Measurements from ENCODE around the gene ITPKB.
"Not testable (repeated sequence)": the region's sequence is repeated elsewhere in the genome, so short reads cannot be mapped to it uniquely, and the experiment has no call there.

Gene ITPKB

DNA sequence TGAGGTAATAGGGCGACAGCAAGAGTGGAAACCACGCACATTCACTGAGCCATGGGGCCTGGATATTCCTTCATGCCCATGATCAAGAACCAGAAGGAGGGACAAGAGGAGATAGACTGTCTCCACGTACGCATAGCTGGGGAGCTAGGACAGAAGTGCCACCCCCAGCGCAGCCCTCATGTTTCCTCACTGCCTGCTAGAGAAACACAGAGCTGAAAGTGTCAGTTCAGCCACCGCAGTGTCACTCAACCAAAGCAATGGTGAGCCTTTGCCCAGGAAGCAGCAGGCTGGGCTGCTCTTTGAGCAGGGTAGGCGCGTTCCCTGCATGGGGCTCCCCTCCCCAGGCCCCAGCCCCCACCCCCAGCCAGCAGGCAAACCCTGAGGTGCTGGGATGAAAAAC is 122.0 kb downstream of the ITPKB start:
- no peak for DNase-seq

DNA sequence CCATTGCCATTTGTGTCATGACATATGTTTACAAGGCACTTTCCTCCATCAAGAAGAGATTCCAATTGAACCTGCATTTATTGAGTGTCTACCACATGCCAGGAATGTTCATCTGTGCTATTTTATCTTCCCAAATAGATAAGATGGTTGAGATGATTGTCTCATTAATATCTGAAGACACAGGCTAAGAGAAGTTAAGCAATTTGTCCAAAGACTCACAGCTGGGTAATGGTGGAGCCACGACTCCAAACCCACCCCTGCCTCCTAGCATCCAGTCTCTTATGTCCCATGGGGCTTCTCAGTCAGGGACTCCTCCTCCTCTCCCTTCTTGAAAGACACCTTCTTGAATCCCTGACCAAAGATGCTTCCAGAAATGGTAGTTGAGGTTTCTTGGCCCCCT is 122.4 kb downstream of the ITPKB start:
- DNase-seq = no peak

DNA sequence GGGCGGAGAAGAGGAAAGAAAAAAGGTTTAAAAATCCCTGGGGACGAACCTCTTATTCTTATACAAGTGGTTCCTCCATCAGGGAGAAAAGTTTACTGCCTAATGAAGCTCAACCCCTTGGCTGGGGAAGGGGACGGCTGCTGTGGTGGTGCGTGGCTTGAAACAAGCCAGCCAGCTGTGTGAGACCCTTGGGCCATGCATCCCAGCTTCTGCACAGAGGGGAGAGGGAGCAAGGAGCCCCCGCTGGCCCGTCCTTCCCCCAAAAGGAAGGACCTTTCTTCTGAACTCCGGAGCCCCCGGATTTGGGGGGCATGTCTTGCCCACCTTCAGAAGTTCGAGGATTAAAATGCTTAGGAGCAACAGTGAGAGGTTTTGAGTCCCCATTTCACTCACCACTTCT is 123.2 kb downstream of the ITPKB start:
- no peak for DNase-seq

DNA sequence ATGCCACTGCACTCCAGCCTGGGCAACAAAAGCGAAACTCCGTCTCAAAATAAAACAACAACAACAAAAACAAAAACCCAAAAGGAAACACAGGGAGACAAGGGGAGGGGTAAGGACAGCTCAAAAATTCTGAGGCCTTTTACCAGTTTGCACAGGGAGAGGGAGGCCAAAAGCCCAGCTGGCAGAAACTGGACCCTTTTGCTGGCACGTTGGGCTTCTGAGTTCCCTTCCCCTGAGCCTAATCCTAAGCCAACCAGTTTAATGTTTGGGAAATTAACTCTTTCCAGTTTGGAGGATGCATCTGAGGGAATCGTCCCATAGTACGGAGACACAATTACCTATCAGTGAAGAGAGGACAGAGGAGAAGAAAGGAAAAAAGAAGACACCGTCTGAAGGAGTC is 127.1 kb downstream of the ITPKB start:
- DNase-seq = not testable (repeated sequence)

DNA sequence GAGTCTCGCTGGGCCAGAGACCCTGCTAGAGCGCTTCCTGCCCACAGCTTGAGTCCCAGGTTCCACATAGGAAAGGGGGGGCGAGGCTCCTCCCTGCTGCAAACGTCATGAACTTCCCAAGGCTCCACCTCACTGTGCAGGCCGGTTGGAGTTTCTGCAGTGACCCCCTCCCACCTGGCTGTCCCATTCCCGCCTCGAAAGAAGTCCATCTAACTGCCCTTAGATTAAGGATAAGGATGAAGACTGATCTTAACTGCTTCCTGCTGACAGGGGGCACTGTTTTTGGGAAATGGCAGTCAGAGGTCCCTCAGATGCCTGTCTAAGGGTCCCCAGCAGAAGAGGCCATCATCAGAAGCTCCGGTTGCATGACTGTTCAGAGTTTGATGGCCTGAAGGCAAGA is 127.8 kb downstream of the ITPKB start:
- no peak for DNase-seq

DNA sequence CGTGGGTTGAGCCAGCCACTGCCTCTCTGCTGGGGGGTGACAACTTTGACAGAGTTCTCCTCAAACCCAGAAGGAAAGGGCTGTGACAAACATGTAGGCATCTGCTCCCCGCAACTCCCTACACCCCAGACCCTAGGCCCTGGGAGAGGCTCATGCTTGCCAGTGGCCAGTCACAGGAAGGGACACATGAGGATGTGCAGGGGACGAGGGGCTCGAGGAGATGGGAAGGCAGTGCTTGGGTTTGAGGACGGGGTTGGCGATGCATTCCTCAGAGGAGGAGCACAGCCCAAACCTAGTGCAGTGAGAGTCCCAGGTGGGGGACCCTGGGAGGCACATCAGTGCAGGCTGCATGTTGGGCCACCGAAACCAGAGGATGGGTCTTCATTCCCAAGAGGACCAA is 128.4 kb downstream of the ITPKB start:
- DNase-seq = no peak

DNA sequence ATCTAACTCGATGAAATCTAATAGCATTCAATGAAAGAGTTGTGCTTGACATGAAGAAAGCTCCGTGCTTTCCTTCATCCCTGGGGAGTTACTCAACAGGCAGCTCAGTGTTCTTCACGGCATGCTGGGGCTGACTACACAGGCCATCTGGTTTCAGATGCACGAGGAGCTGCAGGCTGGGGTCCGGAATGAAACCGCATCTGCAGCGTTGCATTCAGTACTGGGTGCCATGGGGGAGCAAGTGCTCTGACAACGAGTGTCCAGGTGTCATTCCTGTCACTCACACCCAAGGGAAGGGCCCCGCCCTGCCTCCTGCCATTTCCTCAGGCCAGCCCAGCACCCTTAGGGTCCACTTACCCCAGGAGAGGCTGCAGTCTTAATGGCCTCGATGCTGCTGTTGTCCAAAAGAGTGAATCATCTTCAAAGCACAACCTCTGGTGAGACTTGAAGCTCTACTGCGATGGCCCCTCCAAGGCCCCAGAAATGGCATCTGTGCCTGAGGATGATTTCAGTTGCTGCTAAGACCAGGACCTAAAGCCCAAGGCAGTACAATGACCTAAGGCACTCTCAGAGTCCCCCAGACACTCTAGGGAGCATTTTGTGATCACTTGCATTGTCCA is 129.1 kb downstream of the ITPKB start:
- no peak for DNase-seq

DNA sequence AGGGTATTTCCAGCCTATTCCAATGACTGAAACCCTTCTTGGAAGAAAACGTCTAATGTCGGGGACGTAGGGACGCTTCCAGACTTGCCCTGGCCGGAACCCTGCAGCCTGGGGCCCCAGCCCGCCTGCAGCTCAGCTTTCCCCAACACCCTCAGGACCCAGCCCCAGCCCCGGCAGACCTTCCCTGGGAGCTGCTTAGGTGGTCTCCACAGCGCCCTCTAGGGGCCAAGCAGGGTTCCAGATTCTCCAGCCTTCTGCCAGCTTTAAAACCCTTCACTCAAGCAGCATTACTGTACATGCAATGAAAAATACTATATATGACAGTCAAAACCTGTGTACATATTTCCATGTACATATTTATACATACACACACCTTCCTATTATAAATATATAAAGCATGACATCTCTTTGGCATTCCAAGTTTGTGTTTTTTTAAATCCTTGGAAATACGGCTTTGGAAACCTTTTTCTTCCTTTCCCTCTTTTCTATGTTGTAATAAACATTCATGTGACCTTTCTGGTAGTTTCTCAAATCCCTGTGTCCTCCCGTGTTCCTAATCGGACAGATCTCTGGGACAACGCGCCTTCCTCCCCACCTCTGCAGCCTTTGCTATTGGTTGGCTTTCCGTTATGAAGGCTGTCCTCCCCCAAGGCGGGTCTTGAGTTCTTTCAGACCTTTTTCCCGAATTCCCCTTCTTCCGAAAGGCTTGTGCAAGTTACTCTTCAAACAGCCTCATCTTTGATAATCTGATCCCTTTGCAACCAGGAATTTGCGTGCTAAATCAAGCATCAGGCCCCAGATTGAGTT is 130.2 kb downstream of the ITPKB start:
- DNase-seq = peak; percentile 46 to 61 (median 59)

DNA sequence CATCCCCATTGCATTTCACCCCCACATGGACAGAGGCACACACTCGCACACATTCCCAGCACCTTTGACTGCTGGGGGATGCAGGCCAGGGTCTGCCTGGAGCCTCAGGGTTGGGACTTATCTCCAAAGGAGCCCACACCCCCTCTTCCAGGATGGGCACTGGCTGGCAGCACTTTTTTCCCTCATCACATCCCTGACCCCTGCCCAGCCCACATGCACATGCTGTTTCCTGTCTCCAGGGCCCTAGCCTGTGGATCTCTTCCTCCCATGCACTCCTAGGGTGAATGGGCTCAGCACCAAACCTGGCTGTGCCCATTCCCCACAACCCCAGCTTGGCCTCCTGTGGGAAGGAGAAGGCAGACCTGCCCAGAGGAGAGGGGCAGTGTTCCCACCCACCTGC is 131.3 kb downstream of the ITPKB start:
- no peak for DNase-seq

DNA sequence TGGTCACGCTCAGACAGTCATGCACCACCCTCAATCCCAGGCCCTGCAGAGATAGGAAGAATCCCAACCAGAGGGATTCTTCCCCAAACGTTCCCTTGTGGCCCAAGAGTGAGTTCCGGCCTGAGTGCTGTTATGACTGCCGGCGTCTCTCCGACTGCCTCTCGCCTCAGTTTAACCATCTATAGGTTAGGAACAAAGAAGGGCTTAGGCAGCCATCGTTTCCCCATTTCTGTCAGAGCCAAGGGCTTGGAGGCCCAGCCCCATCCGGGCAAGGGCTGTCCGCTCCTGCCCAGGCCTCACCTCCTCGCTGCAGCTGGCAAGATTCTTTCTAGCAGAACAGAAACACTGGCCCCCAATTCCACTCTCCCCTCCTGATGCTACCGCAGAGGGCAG is 131.8 kb downstream of the ITPKB start:
- DNase-seq = no peak

DNA sequence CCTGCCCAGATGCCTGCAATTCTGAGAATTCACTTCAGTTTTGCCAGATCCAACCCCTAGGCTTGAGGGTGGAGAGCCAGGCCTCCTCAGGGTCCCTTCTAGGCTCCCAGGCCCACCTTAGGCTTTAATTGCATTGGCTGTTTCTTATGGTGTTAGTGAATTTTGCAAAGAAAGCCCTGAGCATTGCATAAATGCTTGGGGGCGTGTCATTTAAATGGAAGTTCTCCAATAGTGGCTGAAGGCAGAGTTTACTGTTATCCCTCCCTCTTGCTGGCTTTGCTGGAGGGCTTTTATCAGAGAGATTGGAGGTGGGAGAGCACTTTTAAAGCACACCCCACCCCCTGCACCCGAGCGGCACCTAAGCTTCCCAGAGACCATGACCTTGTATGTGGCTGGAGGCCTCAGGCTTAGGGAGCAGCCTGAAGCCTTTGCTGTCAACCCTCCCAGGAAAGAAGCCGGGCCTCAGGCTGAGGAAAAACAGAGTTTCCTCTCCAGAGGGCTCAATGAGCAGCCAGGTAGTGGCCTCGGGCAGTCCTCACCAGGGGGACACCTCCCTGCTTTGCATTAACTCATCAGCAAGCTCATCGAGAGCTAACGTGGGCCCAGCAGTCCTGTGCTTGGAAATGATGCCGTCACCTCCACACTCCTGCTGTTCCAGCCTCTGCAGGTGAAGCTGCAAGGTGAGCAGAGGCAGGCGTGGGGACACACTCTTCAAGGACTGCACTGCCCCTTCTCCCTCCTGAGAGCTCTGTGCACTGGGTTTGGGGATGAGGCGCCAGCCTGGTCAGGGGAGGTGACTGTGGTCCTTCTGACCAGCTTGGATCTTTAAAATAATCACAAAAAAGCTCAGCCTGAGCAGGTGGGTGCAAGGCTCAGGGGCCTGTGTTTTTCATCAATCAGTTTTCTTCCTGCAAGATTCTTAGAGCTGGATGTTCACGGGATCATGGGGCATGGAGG is 132.5 kb downstream of the ITPKB start:
- DNase-seq = no peak

DNA sequence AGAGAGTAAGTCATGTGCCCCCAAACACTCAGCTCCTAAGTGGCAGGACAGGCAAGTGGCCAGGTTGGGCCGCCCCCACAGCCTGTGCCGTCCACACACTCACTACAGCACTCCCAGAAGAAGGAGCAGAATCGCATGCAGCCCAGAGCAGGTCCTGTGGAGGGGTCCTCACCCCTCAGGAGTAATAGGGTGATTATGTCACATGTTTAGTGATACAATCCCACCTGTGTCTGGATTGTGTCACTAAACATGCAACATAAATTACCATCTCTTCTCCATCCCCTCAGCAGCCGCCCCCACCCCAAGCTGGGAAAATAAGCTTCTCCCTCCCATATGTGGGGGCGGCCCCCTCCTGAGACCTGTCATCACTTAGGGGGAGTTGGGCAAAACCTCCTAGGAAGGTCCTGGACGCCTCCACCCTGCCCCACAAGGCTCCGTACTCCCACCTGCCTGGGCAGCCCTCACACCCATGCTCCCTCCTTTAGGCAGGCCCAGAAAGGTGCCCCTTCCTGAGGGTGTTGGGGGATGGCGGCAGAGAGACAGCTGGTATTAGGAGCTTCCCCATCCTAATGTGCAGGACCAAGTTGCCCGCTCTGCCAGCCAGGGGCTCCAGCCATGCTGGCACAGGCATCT is 133.6 kb downstream of the ITPKB start:
- no peak for DNase-seq

DNA sequence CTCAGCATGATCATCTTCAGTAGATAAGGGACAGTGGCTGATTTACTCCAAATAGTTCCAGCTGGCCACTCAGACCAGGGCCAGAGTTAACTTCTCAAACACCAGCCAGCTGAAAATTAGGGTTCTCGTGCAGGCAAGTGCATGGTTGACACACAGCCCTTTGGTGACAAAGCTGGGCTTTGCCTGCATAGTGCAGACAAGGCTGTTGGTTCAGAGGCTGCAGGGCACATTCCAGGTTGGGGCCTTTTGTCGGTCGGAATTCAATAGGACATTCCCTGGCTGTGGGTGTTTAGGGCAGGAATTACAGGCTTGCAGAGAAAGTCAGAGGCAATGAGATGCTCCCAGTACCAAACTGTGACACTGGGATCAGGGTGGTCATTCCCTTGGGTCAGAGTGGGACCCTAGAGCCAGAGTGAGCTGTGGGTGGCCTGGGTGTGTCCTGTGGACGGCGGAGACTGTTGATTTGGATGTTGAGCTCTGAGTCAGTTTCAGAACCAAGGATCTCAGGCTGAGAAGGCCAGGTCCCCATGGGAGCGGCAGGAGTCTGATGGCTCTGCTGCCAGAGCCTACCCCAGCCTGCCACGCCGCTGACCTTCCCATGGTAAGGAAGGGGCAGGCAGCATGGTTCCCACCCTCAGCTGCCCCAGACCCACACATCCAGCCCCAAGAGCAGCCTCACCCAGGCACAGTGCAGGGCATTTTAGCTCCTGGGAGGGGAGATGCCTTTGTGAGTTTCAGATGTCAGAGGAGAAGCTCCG is 134.3 kb downstream of the ITPKB start:
- DNase-seq = no peak

DNA sequence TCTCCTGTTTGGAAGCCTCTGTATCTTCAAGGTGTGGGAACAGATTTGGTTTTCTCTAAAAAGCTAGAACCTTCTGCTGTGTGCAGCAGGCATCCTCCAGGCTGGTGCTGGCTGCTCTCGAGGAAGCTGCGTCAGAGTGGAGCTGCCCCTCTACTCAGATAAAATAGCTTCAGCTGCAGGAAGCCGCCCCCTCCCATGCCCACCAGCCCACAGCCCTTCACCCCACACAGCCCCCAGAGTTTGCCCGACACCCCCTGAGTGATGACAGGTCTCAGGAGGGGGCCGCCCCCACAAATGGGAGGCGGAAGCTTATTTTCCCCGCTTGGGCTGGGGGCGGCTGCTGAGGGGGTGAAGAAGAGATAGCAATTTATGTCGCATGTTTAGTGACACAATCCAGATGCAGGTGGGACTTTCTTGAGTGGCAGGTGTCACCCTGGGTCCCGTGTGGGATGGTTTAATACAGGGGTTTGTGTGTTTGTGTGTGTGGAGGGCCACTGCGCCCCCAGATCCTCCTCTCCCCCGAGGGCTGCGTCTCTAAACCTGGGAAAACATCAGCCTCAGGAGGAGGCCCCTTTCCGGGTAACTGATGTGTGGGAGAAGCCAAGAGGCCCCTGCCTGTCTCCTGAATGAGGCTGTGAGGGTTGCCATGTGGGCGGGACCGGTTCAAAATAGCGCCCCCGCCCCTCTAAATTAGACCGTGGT is 135.1 kb downstream of the ITPKB start:
- DNase-seq = no peak

DNA sequence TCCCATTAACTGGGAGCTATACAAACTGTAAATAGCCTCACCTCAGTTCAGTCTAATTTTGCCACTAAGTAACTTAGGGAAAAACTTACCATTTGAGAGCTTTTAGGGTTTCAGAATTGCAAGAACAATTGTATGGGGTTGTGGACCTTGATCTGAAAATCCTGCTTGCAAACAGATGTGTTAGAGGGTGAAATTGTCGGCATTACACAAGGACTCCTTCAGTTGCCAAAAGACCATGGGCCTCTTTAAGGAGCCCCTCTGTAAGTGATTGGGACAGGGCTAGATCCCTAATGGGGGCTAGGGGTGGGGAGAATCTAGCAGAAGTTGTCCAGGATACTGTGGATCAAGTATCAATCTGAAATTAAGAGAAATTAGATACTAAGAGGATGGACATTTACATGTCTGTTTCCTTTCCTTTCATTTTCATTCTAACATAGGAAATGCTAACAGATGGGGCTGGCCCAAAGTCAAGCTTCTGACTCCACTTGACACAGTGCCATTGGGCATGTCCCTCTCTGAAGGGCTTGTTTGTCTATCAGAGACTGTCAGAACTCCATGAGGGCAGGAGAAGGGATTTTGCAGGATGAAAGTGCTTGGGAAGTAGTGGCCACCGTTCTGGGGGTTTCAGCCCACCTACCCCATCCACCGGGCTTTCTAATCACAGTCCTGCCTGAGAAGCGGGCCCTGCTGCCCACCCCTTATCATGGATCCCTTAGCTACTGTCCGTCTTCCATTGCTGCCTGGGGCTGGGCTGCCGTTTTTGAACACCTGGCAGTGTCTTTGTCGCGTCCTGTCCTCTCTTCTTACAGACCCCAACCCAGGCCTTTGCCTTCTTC is 135.8 kb downstream of the ITPKB start:
- no peak for DNase-seq

DNA sequence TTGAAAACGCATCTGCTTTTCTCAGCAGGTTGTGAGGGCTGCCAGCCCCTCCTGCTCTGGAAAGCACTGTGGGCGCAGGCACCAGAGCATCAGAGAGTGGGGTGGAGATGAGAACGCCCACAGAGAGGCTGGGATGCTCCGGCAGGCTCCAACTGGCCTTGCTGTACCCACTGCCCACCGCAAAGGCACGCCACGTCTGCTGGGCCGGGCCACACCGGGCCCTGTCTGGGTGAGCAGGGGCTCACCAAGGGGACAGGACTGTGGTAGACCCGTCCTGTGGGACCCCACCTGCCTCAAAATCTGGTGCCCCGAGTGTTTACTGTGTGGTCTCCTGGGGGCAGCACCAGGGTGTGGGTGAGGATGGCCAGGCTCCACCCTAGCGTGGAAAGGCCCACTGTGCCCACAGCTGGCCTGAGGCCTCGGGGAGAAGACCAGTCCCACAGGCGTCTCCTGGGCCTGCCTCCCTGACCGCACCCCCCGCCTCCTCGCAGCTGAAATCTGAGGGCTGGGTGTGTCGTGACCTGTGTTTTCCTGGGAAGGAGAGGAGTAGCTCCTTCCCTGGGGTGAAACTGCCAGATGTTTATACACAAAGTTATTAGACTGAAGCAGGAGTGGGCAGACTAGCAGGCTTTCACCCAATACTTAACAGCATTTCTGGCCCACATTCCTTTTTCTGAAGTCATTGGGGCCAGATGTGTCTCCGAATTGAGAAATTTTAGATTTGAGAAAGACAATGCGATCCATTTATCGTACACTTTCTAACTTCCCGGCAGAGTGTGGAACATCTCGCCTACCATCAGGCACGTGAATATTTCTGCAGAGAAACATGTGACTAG is 136.7 kb downstream of the ITPKB start:
- no peak for DNase-seq

DNA sequence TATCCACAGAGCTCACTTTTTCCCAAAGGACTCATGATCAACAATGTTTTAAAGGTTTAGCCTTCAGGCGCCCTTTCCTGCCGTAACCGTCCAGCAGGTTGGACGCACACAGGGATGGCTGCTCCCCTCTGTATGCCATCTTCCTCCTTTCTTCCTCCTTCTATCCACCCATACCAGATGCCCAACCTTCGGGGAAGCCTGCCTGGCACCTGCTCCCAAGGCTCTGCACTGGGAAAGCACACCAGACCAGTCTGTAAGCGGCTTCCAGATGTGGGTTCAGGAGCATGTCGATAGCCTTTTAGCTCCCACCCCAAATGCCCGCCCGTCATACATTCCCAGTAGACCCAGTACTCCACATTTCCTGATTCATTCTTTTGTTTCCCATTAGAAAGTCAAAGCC is 137.6 kb downstream of the ITPKB start:
- no peak for DNase-seq

DNA sequence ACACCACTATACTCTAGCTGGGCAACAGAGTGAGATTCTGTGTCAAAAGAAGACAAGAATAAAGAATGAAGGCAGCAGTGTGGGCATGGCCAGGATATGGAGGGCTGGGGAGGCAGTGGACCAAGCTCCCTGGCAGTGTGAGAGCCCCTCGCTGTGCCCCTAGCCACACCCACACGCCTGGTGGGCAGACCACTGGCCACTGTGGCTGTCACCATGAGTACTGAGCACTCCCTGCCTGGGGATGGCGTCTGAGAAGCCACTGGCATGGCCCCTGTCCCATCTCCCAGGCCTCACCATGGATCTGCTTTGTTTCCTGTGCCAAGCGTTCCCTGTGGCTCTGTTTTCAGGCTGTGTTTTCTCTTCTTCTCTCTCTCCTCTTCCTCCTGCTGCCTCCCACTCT is 138.8 kb downstream of the ITPKB start:
- DNase-seq = no peak

DNA sequence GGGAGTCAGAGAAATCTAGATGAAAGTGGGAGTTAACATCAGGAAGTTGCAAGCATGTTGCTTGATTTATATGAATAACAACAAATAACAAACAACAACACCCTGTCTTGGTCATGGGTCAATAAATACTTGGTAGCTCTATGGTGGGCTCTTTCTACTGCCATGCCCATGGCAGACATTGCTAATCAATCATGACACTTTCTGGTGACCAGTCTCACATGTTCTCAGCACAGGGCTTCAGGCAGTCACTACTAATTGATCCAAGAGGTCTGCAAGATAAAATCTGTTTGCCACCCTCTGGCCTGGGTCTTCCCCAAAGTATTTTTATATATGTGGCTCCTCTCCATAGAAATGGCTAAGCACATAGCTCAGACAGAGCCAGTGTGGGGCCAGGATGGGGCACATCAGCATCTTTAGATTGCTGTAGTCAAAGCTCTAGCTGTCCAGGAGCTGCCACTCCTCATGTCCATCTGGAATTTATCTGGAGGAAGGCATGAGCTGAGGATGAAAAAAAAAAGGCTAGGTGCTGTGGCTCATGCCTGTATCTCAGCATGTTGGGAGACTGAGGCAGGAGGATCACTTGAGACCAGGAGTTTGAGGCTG is 139.3 kb downstream of the ITPKB start:
- no peak for DNase-seq

Data from T-helper 1 cell (primary cell).